SK-N-SH (cell line): ENCODE measurements around the gene USP14. TPM values are rescaled to one million over a fixed set of nuclear protein-coding genes. Genes with fewer than 3 reads are reported as not detected.

Experiments
- CTCF ChIA-PET: fragments of 300-600, 350-600 bp; formaldehyde crosslinking; extraction: SDS; loops from one replicate; lab custom pipeline; 2021; lab: Yijun Ruan, JAX
- POLR2A ChIA-PET: fragments of 350-600 bp; sonication (Branson Sonifier 250); formaldehyde crosslinking; extraction: SDS; loops from one replicate; lab custom pipeline; 2020; ENCODE audit warnings: antibody characterized with exemption, inconsistent platforms; lab: Yijun Ruan, JAX
- DNase-seq: peaks from one replicate; pipeline ENCODE4 v3.0.0; 2012
- H2AFZ ChIP-seq: fragments of 200-600 bp; sonication (generic); 2 replicates; pipeline ENCODE4 v1.8.1; 2016; ENCODE audit warnings: antibody characterized with exemption, mild to moderate bottlenecking, low read depth
- H3F3A ChIP-seq: fragments of 200-600 bp; sonication (generic); replicated peaks from 2 replicates; pipeline ENCODE3; 2016; ENCODE audit warnings: antibody characterized with exemption, mild to moderate bottlenecking; ENCODE audit not compliant: insufficient read depth
- H3K27ac ChIP-seq, 2 experiments: fragments of 200-500 bp in 1 of 2; fragments of 200-600 bp in 1 of 2; sonication (Bioruptor generic) in 1 of 2; sonication (generic), shearing (Covaris generic) in 1 of 2; 2 replicates each; pipeline versions ENCODE4 v1.5.1 to v1.6.1; 2014 to 2016; ENCODE audit warnings: low read depth in 2 of 2, inconsistent platforms in 1 of 2, low read length in 1 of 2, mild to moderate bottlenecking in 1 of 2, mixed read lengths in 1 of 2
- H3K27me3 ChIP-seq: fragments of 200-600 bp; sonication (generic), shearing (Covaris generic); 2 replicates; pipeline ENCODE4 v1.6.1; 2016; ENCODE audit warnings: mixed run types; ENCODE audit not compliant: insufficient read depth
- H3K36me3 ChIP-seq, 2 experiments: fragments of 200-500 bp in 1 of 2; fragments of 200-600 bp in 1 of 2; sonication (Bioruptor generic) in 1 of 2; sonication (generic) in 1 of 2; replicated peaks in 1 of 2; 2 replicates each; pipeline versions ENCODE3 to v1.5.1; 2014 to 2016; ENCODE audit warnings: low read length in 1 of 2, mild to moderate bottlenecking in 1 of 2; ENCODE audit not compliant: insufficient read depth in 2 of 2, control insufficient read depth in 1 of 2
- H3K4me1 ChIP-seq, 2 experiments: fragments of 200-500 bp in 1 of 2; fragments of 200-600 bp in 1 of 2; sonication (Bioruptor generic) in 1 of 2; sonication (generic), shearing (Covaris generic) in 1 of 2; 2 replicates each; pipeline versions ENCODE4 v1.5.1 to v1.6.1; 2014 to 2016; ENCODE audit warnings: low read depth in 1 of 2, low read length in 1 of 2, mixed run types in 1 of 2; ENCODE audit not compliant: insufficient read depth in 2 of 2, control insufficient read depth in 1 of 2
- H3K4me2 ChIP-seq: fragments of 200-600 bp; sonication (generic), shearing (Covaris generic); 2 replicates; pipeline ENCODE4 v1.6.1; 2017; ENCODE audit warnings: mixed run types
- H3K4me3 ChIP-seq, 2 experiments: fragments of 200-500 bp in 1 of 2; fragments of 200-600 bp in 1 of 2; sonication (Bioruptor generic) in 1 of 2; sonication (generic), shearing (Covaris generic) in 1 of 2; 2 replicates each; pipeline versions ENCODE4 v1.5.1 to v1.8.1; 2014 to 2016; ENCODE audit warnings: low read depth in 2 of 2, inconsistent platforms in 1 of 2, low read length in 1 of 2, mild to moderate bottlenecking in 1 of 2, mixed read lengths in 1 of 2, moderate library complexity in 1 of 2
- H3K79me2 ChIP-seq: fragments of 200-600 bp; sonication (generic); 2 replicates; pipeline ENCODE4 v1.8.1; 2017; ENCODE audit warnings: mild to moderate bottlenecking; ENCODE audit not compliant: insufficient read depth
- H3K9ac ChIP-seq: fragments of 200-600 bp; sonication (generic); 2 replicates; pipeline ENCODE4 v1.6.1; 2017; ENCODE audit warnings: mixed run types
- H3K9me2 ChIP-seq: fragments of 200-600 bp; sonication (generic); 2 replicates; pipeline ENCODE4 v1.6.1; 2017; ENCODE audit warnings: mixed run types
- H3K9me3 ChIP-seq: fragments of 200-600 bp; sonication (generic); 2 replicates; pipeline ENCODE4 v1.6.1; 2017; ENCODE audit warnings: mixed run types, mild to moderate bottlenecking, moderate library complexity
- H4K20me1 ChIP-seq: fragments of 200-600 bp; sonication (generic); 2 replicates; pipeline ENCODE4 v1.6.1; 2017; ENCODE audit warnings: mild to moderate bottlenecking, mixed run types; ENCODE audit not compliant: insufficient read depth
- CTCF ChIP-seq: fragments of 200-600 bp; sonication (generic); IDR thresholded peaks from 2 replicates; pipeline ENCODE4 v1.6.1; 2017; ENCODE audit warnings: antibody characterized with exemption, mild to moderate bottlenecking, moderate library complexity
- EP300 ChIP-seq, 2 experiments: IDR thresholded peaks; 2 replicates each; pipeline versions ENCODE4 v1.4.0 to v1.6.1; 2012; ENCODE audit warnings: borderline replicate concordance in 1 of 2, low read depth in 1 of 2, low read length in 1 of 2
- EZH2phosphoT487 ChIP-seq: fragments of 200-600 bp; sonication (generic); IDR thresholded peaks from 2 replicates; pipeline ENCODE4 v1.6.1; 2017; ENCODE audit warnings: low read depth, mixed run types, mild to moderate bottlenecking, antibody characterized with exemption, moderate library complexity, borderline replicate concordance
- FOSL2 ChIP-seq: IDR thresholded peaks from 2 replicates; pipeline ENCODE4 v1.4.0; 2012; ENCODE audit warnings: low read depth, mild to moderate bottlenecking, moderate library complexity, borderline replicate concordance
- FOXJ3 ChIP-seq: sonication (generic); formaldehyde crosslinking; IDR thresholded peaks from 2 replicates; pipeline ENCODE4 v1.5.1; 2020; ENCODE audit warnings: mild to moderate bottlenecking, missing genetic modification reagents
- GABPA ChIP-seq: IDR thresholded peaks from 2 replicates; pipeline ENCODE4 v1.4.0; 2012; ENCODE audit warnings: low read depth, mild to moderate bottlenecking
- MXI1 ChIP-seq: IDR thresholded peaks from 2 replicates; pipeline ENCODE4 v1.6.1; 2012; ENCODE audit warnings: mild to moderate bottlenecking, low read depth, low read length, improper control_type of control experiment
- NRF1 ChIP-seq: IDR thresholded peaks from 2 replicates; pipeline ENCODE4 v1.6.1; 2012; ENCODE audit warnings: low read depth, mild to moderate bottlenecking, low read length
- PBX3 ChIP-seq: IDR thresholded peaks from 2 replicates; pipeline ENCODE4; 2012
- RAD21 ChIP-seq: IDR thresholded peaks from 2 replicates; pipeline ENCODE4 v1.6.1; 2012; ENCODE audit warnings: mild to moderate bottlenecking, low read length
- SIN3A ChIP-seq: IDR thresholded peaks from 2 replicates; pipeline ENCODE4 v1.6.1; 2012; ENCODE audit warnings: low read depth, mild to moderate bottlenecking, low read length, moderate library complexity, borderline replicate concordance
- TEAD4 ChIP-seq: IDR thresholded peaks from 2 replicates; pipeline ENCODE4 v1.4.0; 2012; ENCODE audit warnings: mild to moderate bottlenecking, borderline replicate concordance; ENCODE audit not compliant: insufficient read depth
- USF2 ChIP-seq: fragments of 150-350 bp; IDR thresholded peaks from 2 replicates; pipeline ENCODE4 v1.6.1; 2017; ENCODE audit warnings: antibody characterized with exemption, low read length, low read depth, borderline replicate concordance
- ZBTB33 ChIP-seq: IDR thresholded peaks from 2 replicates; pipeline ENCODE4 v1.4.0; 2012; ENCODE audit warnings: low read depth, borderline replicate concordance
- WGBS: methylation state at CpG from one replicate; pipeline ENCODE4 v1.1.6; 2017; ENCODE audit warnings: low lambda C conversion rate; 5-methylcytosine and 5-hydroxymethylcytosine counted together
- polyA plus RNA-seq, 3 experiments: library from polyadenylated mRNA; depleted of rRNA; stranded (reverse); fragments of >200 nt; gene quantifications; 2 replicates each; pipeline ENCODE4 v1.2.3, GENCODE V29; 2012

USP14 gene
- polyA plus RNA-seq, 1 of the 3 experiments (the other 2 are of a cell fraction): 22.0 TPM

- Histone ChIP-seq H2AFZ (no peak overlapping the region), H3K27ac (no peak overlapping the region), H3K4me3 (no peak overlapping the region), H3K36me3 (peaks cover 66 to 81% of the 10 kb centered on the region in 2 experiments), H3K79me2 (no peaks in the 10 kb centered on the region), H3F3A (no peaks in the 10 kb centered on the region), H3K27me3 (no peaks in the 10 kb centered on the region), H3K9me2 (no peaks in the 10 kb centered on the region), H3K4me1 (no peaks in the 10 kb centered on the region), H3K9ac (no peak overlapping the region), H3K4me2 (no peak overlapping the region), H3K9me3 (no peaks in the 10 kb centered on the region), H4K20me1 (no peaks in the 10 kb centered on the region)
- ChIA-PET CTCF (no interaction called here), POLR2A (no interaction called here)
- DNase-seq: no peak
- TF ChIP-seq NRF1 (no peak), MXI1 (no peak), RAD21 (no peak), GABPA (no peak), CTCF (no peak), FOSL2 (no peak), ZBTB33 (no peak), EP300 (IDR thresholded peaks at IDR 0.05; ENCODE audit: borderline replicate concordance in 1 of 2, low read depth in 1 of 2, low read length in 1 of 2) (no peak), FOXJ3 (CRISPR knock-in tag) (no peak), SIN3A (no peak)
- WGBS: 96% methylated on average over 1 of the region's 1 CpG
Observed at GRCh38 chr18:253121-253520, 94.8 kb downstream of the USP14 start.

GRCh38 chr18:255171-255570 lies 96.8 kb downstream of the USP14 start:
- ChIA-PET POLR2A (interaction anchor here (1.2 kb wide), 1 partner anchor 13 kb away, joined by 5 read pairs; the partner anchor contains the start of gene THOC1), CTCF (no interaction called here)
- no peaks in the 10 kb centered on the region for H3K9me2 ChIP-seq
- no peak for DNase-seq
- H3K4me1 ChIP-seq: no peaks in the 10 kb centered on the region
- no peaks in the 10 kb centered on the region for H3K27me3 ChIP-seq
- peaks cover 65 to 91% of the 10 kb centered on the region in 2 experiments for H3K36me3 ChIP-seq
- H3K4me2 ChIP-seq: no peak overlapping the region
- H3F3A ChIP-seq: no peaks in the 10 kb centered on the region
- TF ChIP-seq ZBTB33: no peak
- TF ChIP-seq USF2: no peak
- no peak for TF ChIP-seq EZH2phosphoT487
- no peak for TF ChIP-seq TEAD4
- no peak for TF ChIP-seq PBX3
- TF ChIP-seq, all 33 proteins: peak for 0
- no peaks in the 10 kb centered on the region for H3K79me2 ChIP-seq
- H4K20me1 ChIP-seq: no peaks in the 10 kb centered on the region
- H2AFZ ChIP-seq: no peak overlapping the region
- 95% methylated on average over 4 of the region's 4 CpGs for WGBS
- no peak overlapping the region for H3K9ac ChIP-seq
- H3K9me3 ChIP-seq: no peaks in the 10 kb centered on the region
- no peak overlapping the region for H3K27ac ChIP-seq
- no peak overlapping the region for H3K4me3 ChIP-seq
